HEK293 (cell line): Measurements from ENCODE around the gene SLAMF8.

Experiments used
- CTCF ChIA-PET: fragments of 350-600 bp; formaldehyde crosslinking; extraction: SDS; loops from one replicate; lab custom pipeline; 2021; ENCODE audit warnings: antibody characterized with exemption; lab: Yijun Ruan, JAX
- POLR2A ChIA-PET: fragments of 300-600 bp; formaldehyde crosslinking; extraction: SDS; loops from one replicate; lab custom pipeline; 2020; ENCODE audit warnings: antibody characterized with exemption, inconsistent platforms; lab: Yijun Ruan, JAX
- H3K27ac ChIP-seq: fragments of 200-500 bp; sonication (Bioruptor generic); 2 replicates; pipeline ENCODE4 v1.5.1; 2014; ENCODE audit warnings: low read depth, low read length, control low read depth, inconsistent platforms; ENCODE audit errors: extremely low read depth
- H3K36me3 ChIP-seq, 2 experiments: fragments of 200-500 bp in 1 of 2; sonication (Bioruptor generic) in 1 of 2; 1 replicate in 1 of 2; 2 replicates in 1 of 2; pipeline ENCODE4 v1.5.1; 2014 to 2017; ENCODE audit warnings: inconsistent platforms in 2 of 2, low read length in 2 of 2; ENCODE audit not compliant: control insufficient read depth in 2 of 2, insufficient read depth in 1 of 2
- H3K4me1 ChIP-seq: fragments of 200-500 bp; sonication (Bioruptor generic); 2 replicates; pipeline ENCODE4 v1.5.1; 2014; ENCODE audit warnings: mild to moderate bottlenecking, low read length, inconsistent platforms; ENCODE audit not compliant: control insufficient read depth, insufficient read depth
- H3K4me3 ChIP-seq: 2 replicates; pipeline ENCODE4 v1.5.1; 2011; ENCODE audit warnings: low read depth, mild to moderate bottlenecking, control low read depth, low read length, moderate library complexity
- H3K9me3 ChIP-seq: fragments of 200-500 bp; sonication (Bioruptor generic); 2 replicates; pipeline ENCODE4 v1.5.1; 2014; ENCODE audit warnings: low read depth, low read length, inconsistent platforms; ENCODE audit not compliant: control insufficient read depth, insufficient read depth
- EGR2 ChIP-seq: fragments of 450-650 bp; formaldehyde crosslinking; IDR thresholded peaks from 2 replicates; pipeline ENCODE4 v1.5.1; 2016; ENCODE audit warnings: low read depth, missing biosample characterization, missing genetic modification characterization
- GFI1B ChIP-seq: fragments of 450-650 bp; formaldehyde crosslinking; IDR thresholded peaks from 2 replicates; pipeline ENCODE4 v1.5.1; 2016; ENCODE audit warnings: missing biosample characterization, missing genetic modification characterization
- HOXA7 ChIP-seq: sonication (generic); formaldehyde crosslinking; IDR thresholded peaks from 2 replicates; pipeline ENCODE4 v1.8.1; 2022; ENCODE audit warnings: missing genetic modification reagents, borderline replicate concordance
- KLF16 ChIP-seq: fragments of 450-650 bp; formaldehyde crosslinking; IDR thresholded peaks from 2 replicates; pipeline ENCODE4 v1.5.1; 2017; ENCODE audit warnings: missing biosample characterization, missing genetic modification characterization
- KLF8 ChIP-seq: fragments of 450-650 bp; formaldehyde crosslinking; IDR thresholded peaks from 2 replicates; pipeline ENCODE4 v1.5.1; 2016; ENCODE audit warnings: missing biosample characterization, missing genetic modification characterization
- KLF9 ChIP-seq: fragments of 450-650 bp; formaldehyde crosslinking; IDR thresholded peaks from 2 replicates; pipeline ENCODE4 v1.5.1; 2016; ENCODE audit warnings: missing biosample characterization, missing genetic modification characterization, low read depth
- PATZ1 ChIP-seq: fragments of 450-650 bp; formaldehyde crosslinking; IDR thresholded peaks from 2 replicates; pipeline ENCODE4 v1.5.1; 2016; ENCODE audit warnings: missing biosample characterization, missing genetic modification characterization
- PRDM1 ChIP-seq: fragments of 450-650 bp; formaldehyde crosslinking; IDR thresholded peaks from 2 replicates; pipeline ENCODE4; 2016; ENCODE audit warnings: missing biosample characterization, missing genetic modification characterization
- SALL2 ChIP-seq: fragments of 450-650 bp; formaldehyde crosslinking; IDR thresholded peaks from 2 replicates; pipeline ENCODE4 v1.5.0; 2017; ENCODE audit warnings: missing biosample characterization, mild to moderate bottlenecking, missing genetic modification characterization, borderline replicate concordance
- WT1 ChIP-seq: fragments of 450-650 bp; formaldehyde crosslinking; IDR thresholded peaks from 2 replicates; pipeline ENCODE4 v1.5.1; 2016; ENCODE audit warnings: missing biosample characterization, missing genetic modification characterization
- ZFHX2 ChIP-seq: fragments of 450-650 bp; formaldehyde crosslinking; conservative IDR thresholded peaks from 2 replicates; pipeline ENCODE4 v1.5.1; 2016; ENCODE audit warnings: missing biosample characterization, missing genetic modification characterization
- ZIC2 ChIP-seq: fragments of 450-650 bp; formaldehyde crosslinking; IDR thresholded peaks from 2 replicates; pipeline ENCODE4 v1.5.1; 2016; ENCODE audit warnings: missing biosample characterization, missing genetic modification characterization
- ZNF16 ChIP-seq: fragments of 450-650 bp; formaldehyde crosslinking; IDR thresholded peaks from 2 replicates; pipeline ENCODE4 v1.5.1; 2016; ENCODE audit warnings: low read depth, missing biosample characterization, missing genetic modification characterization
- ZNF24 ChIP-seq: fragments of 450-650 bp; formaldehyde crosslinking; IDR thresholded peaks from 2 replicates; pipeline ENCODE4 v1.5.1; 2016; ENCODE audit warnings: missing biosample characterization, missing genetic modification characterization
- ZNF335 ChIP-seq: fragments of 450-650 bp; formaldehyde crosslinking; conservative IDR thresholded peaks from 2 replicates; pipeline ENCODE4 v1.5.1; 2016; ENCODE audit warnings: missing biosample characterization, missing genetic modification characterization
- ZNF350 ChIP-seq: fragments of 450-650 bp; formaldehyde crosslinking; IDR thresholded peaks from 2 replicates; pipeline ENCODE4 v1.5.0; 2017; ENCODE audit warnings: missing biosample characterization, mild to moderate bottlenecking, missing genetic modification characterization
- ZNF426 ChIP-seq: fragments of 450-650 bp; formaldehyde crosslinking; IDR thresholded peaks from 2 replicates; pipeline ENCODE4 v1.5.1; 2017; ENCODE audit warnings: missing biosample characterization, missing genetic modification characterization, mild to moderate bottlenecking, inconsistent platforms, moderate library complexity
- ZNF530 ChIP-seq: fragments of 450-650 bp; formaldehyde crosslinking; IDR thresholded peaks from 2 replicates; pipeline ENCODE4 v1.5.1; 2016; ENCODE audit warnings: low read depth, missing biosample characterization, missing genetic modification characterization
- ZNF555 ChIP-seq: fragments of 450-650 bp; formaldehyde crosslinking; conservative IDR thresholded peaks from 2 replicates; pipeline ENCODE4 v1.5.1; 2017; ENCODE audit warnings: missing biosample characterization, mild to moderate bottlenecking, missing genetic modification characterization, inconsistent platforms
- ZNF658 ChIP-seq: fragments of 450-650 bp; formaldehyde crosslinking; IDR thresholded peaks from 2 replicates; pipeline ENCODE4; 2016; ENCODE audit warnings: missing biosample characterization, missing genetic modification characterization
- ZXDB ChIP-seq: fragments of 450-650 bp; formaldehyde crosslinking; IDR thresholded peaks from 2 replicates; pipeline ENCODE4 v1.5.1; 2016; ENCODE audit warnings: missing biosample characterization, missing genetic modification characterization
- TF ChIP-seq, protein P1 (sequence below): fragments of 450-650 bp; formaldehyde crosslinking; IDR thresholded peaks from 2 replicates; pipeline ENCODE4 v1.5.1; 2016; ENCODE audit warnings: missing biosample characterization, missing genetic modification characterization
- TF ChIP-seq, protein P2 (sequence below): fragments of 450-650 bp; formaldehyde crosslinking; IDR thresholded peaks from 2 replicates; pipeline ENCODE4 v1.5.1; 2016; ENCODE audit warnings: missing biosample characterization, missing genetic modification characterization
- TF ChIP-seq, protein P3 (sequence below): fragments of 450-650 bp; IDR thresholded peaks from 2 replicates; pipeline ENCODE4 v1.5.1; 2018; ENCODE audit warnings: missing biosample characterization, mild to moderate bottlenecking, missing genetic modification characterization

The SLAMF8 gene

DNA sequence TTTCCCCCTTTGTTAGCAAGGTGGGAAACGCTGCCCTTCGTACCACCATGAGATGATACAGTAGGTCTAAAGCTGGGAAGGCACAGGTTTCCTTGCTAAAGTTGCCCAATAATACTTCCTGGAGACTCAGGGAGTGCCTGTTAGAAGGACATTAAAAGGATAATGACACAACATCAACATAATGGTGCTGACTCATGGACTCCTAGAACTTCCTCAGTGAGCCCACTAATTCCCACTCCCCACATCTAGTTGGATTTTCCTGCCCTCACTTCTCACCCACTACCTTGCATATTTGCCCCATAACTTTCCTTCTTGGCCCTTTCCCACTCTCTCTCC lies 55.8 kb downstream of the SLAMF8 start:
- TF ChIP-seq PATZ1 (tag by site-specific recombination) (0 out of 2 replicates have a peak, but pooled peaks have one; percentile 18), ZFHX2 (peak; percentile 46; the same call in 1 of the 2 replicates), SALL2 (tag by site-specific recombination) (no peak), EGR2 (tag by site-specific recombination) (peak; percentile 34; the same call in 1 of the 2 replicates), ZNF335 (tag by site-specific recombination) (0 out of 2 replicates have a peak, but pooled peaks have one; percentile 5)
- TF ChIP-seq, protein P1, sequence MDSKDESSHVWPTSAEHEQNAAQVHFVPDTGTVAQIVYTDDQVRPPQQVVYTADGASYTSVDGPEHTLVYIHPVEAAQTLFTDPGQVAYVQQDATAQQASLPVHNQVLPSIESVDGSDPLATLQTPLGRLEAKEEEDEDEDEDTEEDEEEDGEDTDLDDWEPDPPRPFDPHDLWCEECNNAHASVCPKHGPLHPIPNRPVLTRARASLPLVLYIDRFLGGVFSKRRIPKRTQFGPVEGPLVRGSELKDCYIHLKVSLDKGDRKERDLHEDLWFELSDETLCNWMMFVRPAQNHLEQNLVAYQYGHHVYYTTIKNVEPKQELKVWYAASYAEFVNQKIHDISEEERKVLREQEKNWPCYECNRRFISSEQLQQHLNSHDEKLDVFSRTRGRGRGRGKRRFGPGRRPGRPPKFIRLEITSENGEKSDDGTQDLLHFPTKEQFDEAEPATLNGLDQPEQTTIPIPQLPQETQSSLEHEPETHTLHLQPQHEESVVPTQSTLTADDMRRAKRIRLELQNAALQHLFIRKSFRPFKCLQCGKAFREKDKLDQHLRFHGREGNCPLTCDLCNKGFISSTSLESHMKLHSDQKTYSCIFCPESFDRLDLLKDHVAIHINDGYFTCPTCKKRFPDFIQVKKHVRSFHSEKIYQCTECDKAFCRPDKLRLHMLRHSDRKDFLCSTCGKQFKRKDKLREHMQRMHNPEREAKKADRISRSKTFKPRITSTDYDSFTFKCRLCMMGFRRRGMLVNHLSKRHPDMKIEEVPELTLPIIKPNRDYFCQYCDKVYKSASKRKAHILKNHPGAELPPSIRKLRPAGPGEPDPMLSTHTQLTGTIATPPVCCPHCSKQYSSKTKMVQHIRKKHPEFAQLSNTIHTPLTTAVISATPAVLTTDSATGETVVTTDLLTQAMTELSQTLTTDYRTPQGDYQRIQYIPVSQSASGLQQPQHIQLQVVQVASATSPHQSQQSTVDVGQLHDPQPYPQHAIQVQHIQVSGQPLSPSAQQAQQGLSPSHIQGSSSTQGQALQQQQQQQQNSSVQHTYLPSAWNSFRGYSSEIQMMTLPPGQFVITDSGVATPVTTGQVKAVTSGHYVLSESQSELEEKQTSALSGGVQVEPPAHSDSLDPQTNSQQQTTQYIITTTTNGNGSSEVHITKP (tag by site-specific recombination): peak; percentile 38; the same call in 1 of the 2 replicates
- no peak overlapping the region for H3K27ac ChIP-seq
- no peaks in the 10 kb centered on the region for H3K36me3 ChIP-seq
- no peak overlapping the region for H3K4me3 ChIP-seq
- peaks cover 11% of the 10 kb centered on the region for H3K4me1 ChIP-seq
- no peaks in the 10 kb centered on the region for H3K9me3 ChIP-seq
- ChIA-PET CTCF (interaction anchor here (0.7 to 4.5 kb wide), 7 partner anchors 8 to 125 kb away, joined by 3 to 21 read pairs (median 5); no protein-coding TSS in a partner anchor), POLR2A (interaction anchor here (1.6 kb wide), 1 partner anchor 28 kb away, joined by 5 read pairs; no protein-coding TSS in a partner anchor)

DNA sequence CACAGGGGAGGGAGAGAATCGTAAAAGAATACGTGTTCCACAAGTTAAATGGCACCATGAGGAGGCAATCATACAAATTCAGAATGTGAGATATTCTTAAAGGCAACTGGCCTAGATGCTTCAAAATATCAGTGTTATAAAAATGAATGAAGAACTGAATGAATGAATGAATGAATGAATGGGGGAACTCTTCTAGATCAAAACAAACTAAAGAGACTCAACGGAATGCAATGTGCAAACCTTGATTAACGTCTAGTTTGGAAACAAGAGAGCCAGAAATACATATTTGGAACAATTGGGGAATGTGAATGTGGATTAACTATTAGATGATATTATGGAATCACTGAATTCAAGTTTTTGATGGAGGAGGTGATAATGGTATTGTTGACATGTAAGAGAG lies 56.5 kb downstream of the SLAMF8 start:
- CTCF ChIA-PET: interaction anchor here (1.4 to 3.4 kb wide), 3 partner anchors 8 to 124 kb away, joined by 3 to 18 read pairs (median 9); no protein-coding TSS in a partner anchor
- H3K4me3 ChIP-seq: no peak overlapping the region
- no peaks in the 10 kb centered on the region for H3K36me3 ChIP-seq
- no peak overlapping the region for H3K27ac ChIP-seq
- H3K4me1 ChIP-seq: peaks cover 11% of the 10 kb centered on the region
- H3K9me3 ChIP-seq: no peaks in the 10 kb centered on the region
- TF ChIP-seq ZNF658 (tag by site-specific recombination) (no peak), ZNF24 (tag by site-specific recombination) (0 out of 2 replicates have a peak, but pooled peaks have one; percentile 28)
- TF ChIP-seq, all 188 proteins: peak for 1
- POLR2A ChIA-PET: no interaction called here

DNA sequence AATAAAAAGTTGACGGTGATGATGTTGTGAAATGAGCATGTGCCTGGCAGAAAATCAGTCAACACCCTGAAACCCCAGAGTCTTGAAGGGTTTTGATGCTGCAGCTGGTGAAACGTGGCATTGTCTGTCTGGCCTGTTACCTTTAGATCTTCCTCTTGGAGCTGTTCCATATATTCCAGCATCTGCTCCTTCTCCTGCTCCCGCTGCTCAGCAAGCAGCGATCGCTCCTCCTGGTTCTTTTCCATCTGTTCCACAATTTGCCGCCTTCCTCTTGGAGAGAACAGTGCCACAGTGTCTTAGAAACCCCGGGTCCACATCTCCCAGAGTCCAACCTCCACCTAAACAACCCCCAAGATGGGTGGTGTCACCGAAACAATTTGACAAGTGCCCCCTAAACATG lies 57.6 kb downstream of the SLAMF8 start:
- ChIA-PET POLR2A (no interaction called here), CTCF (interaction anchor here (0.7 to 13.2 kb wide), 3 partner anchors 83 to 309 kb away, joined by 5 to 415 read pairs (median 7); partner anchors contain the start of gene FCRL6)
- no peak overlapping the region for H3K27ac ChIP-seq
- H3K4me3 ChIP-seq: no peak overlapping the region
- H3K36me3 ChIP-seq: no peaks in the 10 kb centered on the region
- H3K4me1 ChIP-seq: peaks cover 11% of the 10 kb centered on the region
- no peaks in the 10 kb centered on the region for H3K9me3 ChIP-seq
- no peak for TF ChIP-seq KLF8
- no peak for TF ChIP-seq GFI1B (tag by site-specific recombination)
- no peak for TF ChIP-seq ZNF426 (tag by site-specific recombination)
- no peak for TF ChIP-seq KLF16 (tag by site-specific recombination)
- TF ChIP-seq PRDM1 (tag by site-specific recombination): no peak
- TF ChIP-seq ZIC2: no peak
- no peak for TF ChIP-seq ZNF16 (tag by site-specific recombination)
- TF ChIP-seq, protein P2, sequence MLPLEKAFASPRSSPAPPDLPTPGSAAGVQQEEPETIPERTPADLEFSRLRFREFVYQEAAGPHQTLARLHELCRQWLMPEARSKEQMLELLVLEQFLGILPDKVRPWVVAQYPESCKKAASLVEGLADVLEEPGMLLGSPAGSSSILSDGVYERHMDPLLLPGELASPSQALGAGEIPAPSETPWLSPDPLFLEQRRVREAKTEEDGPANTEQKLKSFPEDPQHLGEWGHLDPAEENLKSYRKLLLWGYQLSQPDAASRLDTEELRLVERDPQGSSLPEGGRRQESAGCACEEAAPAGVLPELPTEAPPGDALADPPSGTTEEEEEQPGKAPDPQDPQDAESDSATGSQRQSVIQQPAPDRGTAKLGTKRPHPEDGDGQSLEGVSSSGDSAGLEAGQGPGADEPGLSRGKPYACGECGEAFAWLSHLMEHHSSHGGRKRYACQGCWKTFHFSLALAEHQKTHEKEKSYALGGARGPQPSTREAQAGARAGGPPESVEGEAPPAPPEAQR: no peak
- TF ChIP-seq, protein P3, sequence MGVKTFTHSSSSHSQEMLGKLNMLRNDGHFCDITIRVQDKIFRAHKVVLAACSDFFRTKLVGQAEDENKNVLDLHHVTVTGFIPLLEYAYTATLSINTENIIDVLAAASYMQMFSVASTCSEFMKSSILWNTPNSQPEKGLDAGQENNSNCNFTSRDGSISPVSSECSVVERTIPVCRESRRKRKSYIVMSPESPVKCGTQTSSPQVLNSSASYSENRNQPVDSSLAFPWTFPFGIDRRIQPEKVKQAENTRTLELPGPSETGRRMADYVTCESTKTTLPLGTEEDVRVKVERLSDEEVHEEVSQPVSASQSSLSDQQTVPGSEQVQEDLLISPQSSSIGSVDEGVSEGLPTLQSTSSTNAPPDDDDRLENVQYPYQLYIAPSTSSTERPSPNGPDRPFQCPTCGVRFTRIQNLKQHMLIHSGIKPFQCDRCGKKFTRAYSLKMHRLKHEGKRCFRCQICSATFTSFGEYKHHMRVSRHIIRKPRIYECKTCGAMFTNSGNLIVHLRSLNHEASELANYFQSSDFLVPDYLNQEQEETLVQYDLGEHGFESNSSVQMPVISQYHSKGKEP (tag by site-specific recombination): no peak
- TF ChIP-seq ZXDB (tag by site-specific recombination): no peak
- TF ChIP-seq ZNF350 (tag by site-specific recombination): no peak
- no peak for TF ChIP-seq KLF9 (tag by site-specific recombination)
- TF ChIP-seq ZNF555 (tag by site-specific recombination): no peak
- TF ChIP-seq HOXA7 (CRISPR knock-in tag): no peak
- TF ChIP-seq ZNF530 (tag by site-specific recombination): no peak
- TF ChIP-seq WT1 (tag by site-specific recombination): no peak
